T-helper 1 cell (primary cell): ENCODE measurements around the gene NCOA3.

Source experiments
- DNase-seq, 5 donors: peaks; one replicate each; pipeline ENCODE4 v3.0.0-alpha.2; 2012 to 2020

Gene NCOA3

DNA sequence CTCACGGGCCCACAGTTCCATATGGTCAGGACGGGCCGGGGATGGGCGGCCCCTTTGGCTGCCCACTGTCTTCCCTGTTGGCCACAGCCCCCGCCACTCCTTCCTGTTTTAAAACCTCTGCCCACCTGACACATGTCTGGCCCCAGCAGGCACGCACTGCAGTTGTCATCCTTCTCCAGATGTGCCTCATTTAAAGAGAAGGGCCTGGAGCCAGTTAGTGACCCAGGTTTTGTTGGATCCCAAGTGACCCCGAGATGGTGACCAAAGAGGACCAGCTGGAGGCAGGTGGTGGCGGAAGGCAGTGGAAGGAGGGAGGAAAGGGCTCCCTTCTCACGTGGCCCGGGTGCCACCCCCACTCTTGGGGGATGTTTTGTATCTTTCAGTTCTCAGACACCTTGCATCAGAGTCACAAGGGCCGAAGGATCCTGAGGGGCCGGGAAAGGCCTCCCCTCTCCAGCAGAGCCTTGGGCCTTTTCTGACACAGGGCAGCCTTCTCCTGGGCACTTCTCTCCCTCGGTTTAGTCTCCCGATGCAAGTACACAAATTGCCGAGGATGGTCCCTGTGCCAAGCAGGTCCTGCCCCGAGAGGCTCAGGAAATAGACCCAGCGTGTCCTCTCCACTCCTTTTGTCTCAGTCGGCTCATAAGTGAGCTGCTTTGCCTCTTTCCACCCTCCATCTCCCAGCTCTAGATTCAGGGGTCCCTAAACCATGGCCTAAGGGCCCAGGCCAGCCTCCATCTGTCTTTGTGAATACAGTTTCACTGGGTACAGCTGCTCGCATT is 166.0 kb downstream of the NCOA3 start:
- DNase-seq, result no peak

DNA sequence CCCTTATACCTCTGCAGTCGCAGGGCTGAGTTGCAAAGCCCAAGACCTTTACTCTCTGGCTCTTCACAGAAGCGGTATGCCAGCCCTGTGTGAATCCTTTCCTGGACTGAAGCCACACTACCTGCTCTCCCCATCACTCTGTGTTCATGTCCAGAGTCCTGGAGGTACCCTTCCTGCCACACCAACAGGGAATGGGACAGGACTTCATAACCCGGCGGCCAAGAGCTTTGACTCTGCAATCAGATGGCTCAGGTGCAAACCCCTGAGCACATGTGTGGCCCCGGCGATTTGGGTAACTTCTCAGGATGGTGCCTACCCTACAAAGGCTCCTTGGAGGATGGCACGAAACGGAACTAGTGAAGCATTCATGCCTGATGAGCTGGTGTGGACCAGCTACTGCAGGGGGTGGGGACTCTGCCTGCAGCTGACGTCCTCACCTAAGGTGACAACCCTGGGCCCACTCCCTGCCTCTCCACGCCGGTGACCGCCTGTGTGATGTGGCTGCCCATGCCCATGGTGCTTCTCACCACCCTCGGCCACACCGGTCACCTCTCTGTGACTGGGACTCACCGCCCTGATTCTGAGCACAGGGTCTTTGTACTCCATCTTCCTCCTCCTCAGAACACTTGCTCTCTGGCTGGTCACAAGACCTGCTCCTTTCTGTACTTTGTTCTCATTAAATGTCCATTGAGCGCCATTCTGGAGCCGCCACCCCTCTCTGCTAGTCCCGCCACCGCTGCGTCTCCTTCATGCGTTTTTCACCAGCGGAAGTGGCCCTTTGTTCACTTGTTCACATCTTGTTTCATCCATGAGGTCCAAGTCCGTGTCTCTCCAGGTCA is 166.8 kb downstream of the NCOA3 start:
- DNase-seq, result no peak

DNA sequence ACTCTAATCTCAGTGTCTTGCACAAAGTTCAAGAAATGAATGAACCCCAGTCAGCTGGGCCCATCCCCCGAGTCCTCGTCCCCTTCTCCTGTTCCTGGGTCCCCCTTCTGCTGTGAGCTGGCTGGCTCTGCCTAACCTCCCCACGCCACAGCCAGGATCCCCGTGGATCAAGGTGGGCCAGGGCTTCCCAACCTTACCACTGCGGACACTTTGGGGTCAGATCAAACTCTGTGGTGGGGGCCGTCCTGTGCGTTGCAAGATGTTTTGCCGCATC is 167.4 kb downstream of the NCOA3 start:
- DNase-seq, result no peak

DNA sequence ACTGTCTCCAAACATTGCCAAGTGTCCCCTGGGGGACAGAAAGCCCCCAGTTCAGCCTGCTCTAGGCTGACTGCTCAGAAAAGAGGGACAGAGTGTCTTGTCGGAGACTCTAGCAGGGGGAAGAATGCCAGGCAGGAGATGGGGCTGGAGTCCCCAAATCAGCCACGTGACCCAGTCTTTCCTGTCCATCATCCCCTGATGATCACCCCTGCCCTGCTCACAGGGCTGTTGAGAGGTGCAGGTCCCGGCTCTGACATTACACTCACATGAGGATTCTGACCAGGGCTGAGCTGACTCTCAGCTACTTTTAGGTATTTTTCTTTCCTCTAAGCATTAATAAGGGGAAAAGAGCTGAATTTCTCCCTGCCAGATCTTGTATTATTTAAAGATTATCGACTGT is 167.8 kb downstream of the NCOA3 start:
- no peak for DNase-seq

GRCh38 chr20:47669927-47670890 is 168.5 kb downstream of the NCOA3 start:
- DNase-seq, result no peak

DNA sequence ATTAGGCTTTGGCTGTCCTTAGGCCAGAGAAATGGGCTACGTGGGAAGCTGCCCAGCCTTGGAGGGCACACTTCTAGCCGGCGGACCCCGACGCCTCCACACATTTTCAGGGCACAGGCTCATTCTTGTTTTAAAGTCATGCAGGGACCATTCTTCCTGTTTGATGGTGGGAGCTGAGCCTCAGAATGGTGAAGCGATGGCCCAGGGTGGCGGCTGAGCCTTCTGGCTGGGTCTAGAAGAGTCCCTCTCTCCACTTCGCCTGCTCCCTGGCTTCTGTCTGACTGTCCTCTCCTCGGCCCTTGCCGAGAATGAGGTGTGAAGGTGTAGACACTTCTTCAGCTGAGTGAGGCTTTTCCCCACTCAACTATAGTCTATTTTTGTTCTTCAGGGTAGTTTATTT is 169.2 kb downstream of the NCOA3 start:
- DNase-seq, result no peak

GRCh38 chr20:47672166-47672565 is 170.5 kb downstream of the NCOA3 start:
- no peak for DNase-seq

DNA sequence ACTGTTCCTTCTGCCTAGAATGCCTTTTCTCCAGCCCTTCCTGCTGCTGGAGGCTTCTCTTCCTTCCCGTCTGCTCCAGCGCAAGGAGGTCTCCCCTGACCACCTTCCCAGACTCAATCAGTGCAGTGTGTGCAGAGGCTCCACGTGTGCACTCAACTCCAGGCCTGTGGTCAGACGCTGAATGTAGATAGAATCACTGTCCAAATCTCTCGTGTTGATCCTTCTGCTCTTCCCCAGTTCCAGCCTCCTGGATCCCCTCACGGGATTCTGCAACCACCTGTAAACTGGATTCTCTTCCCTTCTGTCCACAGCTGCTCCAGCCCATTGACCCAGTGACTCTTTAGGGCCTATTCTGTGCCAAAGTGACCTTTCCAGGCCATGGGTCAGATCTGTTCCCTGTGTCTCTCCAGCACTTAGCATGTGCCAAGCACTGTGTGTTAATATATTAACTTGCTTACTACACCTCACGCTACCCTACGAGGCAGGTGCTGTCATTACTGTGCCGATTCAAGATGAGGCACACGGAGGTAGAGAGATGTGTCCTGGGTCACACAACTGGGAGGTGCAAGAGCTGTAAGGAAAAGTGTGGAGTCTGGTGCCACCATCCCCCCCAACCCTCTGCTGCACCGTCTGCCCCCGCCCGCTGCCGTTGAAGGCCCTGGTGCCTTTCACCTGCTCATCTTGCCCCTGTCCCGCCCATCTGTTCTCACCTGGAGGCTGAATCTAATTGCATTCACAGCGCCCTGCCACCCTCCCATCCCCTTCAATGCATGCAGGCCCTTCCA is 171.4 kb downstream of the NCOA3 start:
- DNase-seq, result no peak

- no peak for DNase-seq
These were observed 171.9 kb downstream of the NCOA3 start for GRCh38 chr20:47673671-47673955.

DNA sequence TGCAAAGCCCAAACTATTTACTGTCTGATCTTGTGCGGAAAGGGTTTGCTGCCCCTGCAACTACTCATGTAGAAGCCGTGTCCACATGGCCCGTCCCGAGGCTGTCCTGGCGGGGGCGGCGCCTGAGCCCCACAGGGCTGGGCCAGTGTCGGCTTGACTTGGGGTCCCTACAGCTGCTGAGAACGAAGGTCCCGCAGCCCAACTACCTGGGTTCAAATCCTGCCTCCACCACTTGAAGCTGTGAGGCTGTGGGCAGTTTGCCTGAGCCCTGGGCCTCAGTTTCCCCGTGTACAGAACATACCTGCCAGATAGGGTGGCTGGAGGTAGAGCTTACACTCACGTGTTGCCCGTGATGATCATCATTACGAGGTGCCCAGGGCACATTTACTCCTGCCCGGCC is 172.5 kb downstream of the NCOA3 start:
- no peak for DNase-seq

- no peak for DNase-seq
These were observed 173.0 kb downstream of the NCOA3 start for GRCh38 chr20:47674686-47675085.

GRCh38 chr20:47675190-47676142 is 173.8 kb downstream of the NCOA3 start:
- DNase-seq, result no peak

DNA sequence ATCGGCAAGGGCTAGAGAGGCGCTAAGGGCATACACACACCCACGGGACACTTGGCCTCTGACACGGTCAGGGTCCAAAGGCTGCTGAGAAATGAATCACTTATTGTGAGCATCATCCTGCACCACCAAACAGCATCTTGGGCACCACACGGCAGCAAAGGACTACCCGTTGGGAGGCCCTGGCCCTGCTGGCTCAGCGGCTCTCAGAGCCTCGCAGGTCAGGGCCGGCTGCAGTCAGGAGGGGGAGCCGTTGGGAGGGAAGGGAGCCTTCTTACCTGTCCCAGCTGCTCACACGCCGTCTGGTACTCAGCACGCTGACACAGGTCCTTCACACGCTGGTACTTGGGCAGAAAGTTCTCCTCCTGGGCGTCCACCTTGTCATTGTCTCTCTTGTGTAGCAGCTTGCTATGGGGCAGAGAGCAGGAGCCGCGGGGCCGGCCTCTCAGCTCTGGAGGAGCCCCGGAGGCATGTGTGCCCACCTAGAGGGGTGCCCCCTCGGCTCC is 174.6 kb downstream of the NCOA3 start:
- no peak for DNase-seq

GRCh38 chr20:47676912-47677634 is 175.4 kb downstream of the NCOA3 start:
- no peak for DNase-seq

- peak in 4 of 5 donors; percentile 32 to 46 (median 38) for DNase-seq
These were observed 176.2 kb downstream of the NCOA3 start for GRCh38 chr20:47677635-47678453.

GRCh38 chr20:47678536-47678935 is 176.8 kb downstream of the NCOA3 start:
- DNase-seq, result no peak

- no peak for DNase-seq
These were observed 177.8 kb downstream of the NCOA3 start for GRCh38 chr20:47679462-47679861.

GRCh38 chr20:47680804-47681529 is 179.3 kb downstream of the NCOA3 start:
- no peak for DNase-seq
